Bronchial epithelial cell (primary cell): ENCODE results near the gene MAPK1IP1L. TPM values are rescaled to one million over a fixed set of nuclear protein-coding genes. Genes with fewer than 3 reads are reported as not detected.

Experiments used
- DNase-seq: peaks from one replicate; pipeline ENCODE4 v3.0.0-alpha.2; 2010; ENCODE audit warnings: low read depth
- FAIRE-seq: peaks from 2 replicates; lab custom pipeline; 2011; peaks lifted over from hg19 to GRCh38; lab: Jason Lieb, UNC
- H3K27me3 ChIP-seq: 2 replicates; pipeline ENCODE4 v1.5.1; 2011; ENCODE audit warnings: low read length; ENCODE audit not compliant: control insufficient read depth, insufficient read depth
- H3K36me3 ChIP-seq: 2 replicates; pipeline ENCODE4 v1.5.1; 2011; ENCODE audit warnings: low read length; ENCODE audit not compliant: control insufficient read depth, insufficient read depth
- H3K4me3 ChIP-seq: 2 replicates; pipeline ENCODE4 v1.5.1; 2011; ENCODE audit warnings: mild to moderate bottlenecking, low read depth, low read length, control low read depth
- CTCF ChIP-seq: IDR thresholded peaks from 2 replicates; pipeline ENCODE4 v1.5.1; 2011; ENCODE audit warnings: mild to moderate bottlenecking, moderate library complexity, low read length, control low read depth, inconsistent platforms; ENCODE audit not compliant: insufficient read depth, severe bottlenecking
- total RNA-seq: library from RNA; depleted of rRNA; stranded (reverse); fragments of >200 nt; gene quantifications from 2 replicates; pipeline ENCODE4 v1.2.1, GENCODE V29; 2014

The MAPK1IP1L gene
- total RNA-seq, 1 donor from 2014 or later = 12.1 TPM

GRCh38 chr14:55103005-55103640 lies 51.7 kb downstream of the MAPK1IP1L start:
- peak overlapping the region; percentile 40 for H3K4me3 ChIP-seq
- H3K36me3 ChIP-seq = no peaks in the 10 kb centered on the region
- peak; percentile 43 for FAIRE-seq
- peak; percentile 99 for DNase-seq
- no peaks in the 10 kb centered on the region for H3K27me3 ChIP-seq
- no peak for TF ChIP-seq CTCF

- TF ChIP-seq CTCF = no peak
- Histone ChIP-seq H3K4me3 (no peak overlapping the region), H3K27me3 (no peaks in the 10 kb centered on the region), H3K36me3 (no peaks in the 10 kb centered on the region)
- DNase-seq (no peak), FAIRE-seq (no peak)
Measured at GRCh38 chr14:55103971-55104954, 52.8 kb downstream of the MAPK1IP1L start.

- H3K36me3 ChIP-seq = no peaks in the 10 kb centered on the region
- no peaks in the 10 kb centered on the region for H3K27me3 ChIP-seq
- no peak for TF ChIP-seq CTCF
- no peak for DNase-seq
- H3K4me3 ChIP-seq = no peak overlapping the region
- FAIRE-seq = no peak
Measured at GRCh38 chr14:55105991-55106390, 54.5 kb downstream of the MAPK1IP1L start.

GRCh38 chr14:55107766-55108554 lies 56.5 kb downstream of the MAPK1IP1L start:
- H3K27me3 ChIP-seq = no peaks in the 10 kb centered on the region
- FAIRE-seq (peak; percentile 55), DNase-seq (peak; percentile 91)
- H3K4me3 ChIP-seq = no peak overlapping the region
- TF ChIP-seq CTCF = no peak
- no peaks in the 10 kb centered on the region for H3K36me3 ChIP-seq

GRCh38 chr14:55109836-55110235 lies 58.4 kb downstream of the MAPK1IP1L start:
- no peak for DNase-seq

More at GRCh38 chr14:55109836-55110235, 58.4 kb downstream of the MAPK1IP1L start:
- FAIRE-seq = no peak
- Histone ChIP-seq H3K36me3 (no peaks in the 10 kb centered on the region), H3K4me3 (no peak overlapping the region), H3K27me3 (no peaks in the 10 kb centered on the region)
- no peak for TF ChIP-seq CTCF
